ENCODE results near the gene YBX3. TPM values are rescaled to one million over a fixed set of nuclear protein-coding genes. Genes with fewer than 3 reads are reported as not detected.

Gene YBX3
- total and polyA plus RNA-seq, 2 of the 4 experiments (the other 2 are of a cell fraction) = 33.7 to 132 TPM

DNA sequence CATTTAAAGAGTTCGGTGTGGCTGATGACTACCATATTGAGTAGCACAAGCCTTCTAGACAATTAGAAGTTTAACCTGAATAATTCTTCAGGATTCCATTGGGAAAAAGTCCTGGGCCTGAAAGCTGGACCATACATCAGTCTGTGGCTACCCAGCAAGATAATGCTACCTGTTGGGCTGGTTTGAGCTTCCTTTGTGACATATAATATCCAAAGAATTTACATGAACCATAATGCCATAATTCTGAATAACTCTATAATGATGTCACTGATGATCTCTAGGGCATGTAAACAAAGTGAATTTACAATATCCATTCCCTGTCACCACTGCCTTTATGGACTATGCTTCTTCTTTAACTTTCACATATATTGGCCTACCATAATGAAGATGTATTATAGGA, 3.8 kb upstream of the YBX3 start:
- WGBS, 2 experiments (ENCODE audit: extremely low coverage in 2 of 2, insufficient read length in 1 of 2) = no CpG with 5 or more reads among the region's 1 CpG
- H3K4me3 ChIP-seq (ENCODE audit: insufficient read depth, low read depth, low read length) = no peak overlapping the region
- no peak overlapping the region for H2AK5ac ChIP-seq (ENCODE audit: low read depth, low read length)
- peaks cover 0 to 9% of the 10 kb centered on the region in 2 experiments; a peak in 2 of 4 replicates for H3K79me1 ChIP-seq (ENCODE audit: low read depth in 1 of 2, low read length in 2 of 2)
- no peak overlapping the region for H4K5ac ChIP-seq (ENCODE audit: low read depth, low read length)
- dilution Hi-C loops (cut with HindIII; ENCODE audit: low sequenced_read_pairs, unreplicated experiment) (no loop called here), intact Hi-C loops (cut with micrococcal nuclease) (no loop called here), in situ Hi-C loops (cut with MboI; ENCODE audit: low sequenced_read_pairs) (no loop called here)
- DNase-seq = no peak
- ATAC-seq (ENCODE audit: low read depth) = no peak
- peaks cover 5% of the 10 kb centered on the region; the same call in 1 of the 2 replicates for H4K20me1 ChIP-seq (ENCODE audit: insufficient read depth, low read length)
- no peak overlapping the region for H3K56ac ChIP-seq (ENCODE audit: extremely low read depth, insufficient read depth, low read length)
- no peak overlapping the region for H4K91ac ChIP-seq (ENCODE audit: insufficient read depth, low read depth, low read length)
- H2BK120ac ChIP-seq (ENCODE audit: low read depth, low read length) = no peak overlapping the region
- H3K14ac ChIP-seq (replicated peaks; ENCODE audit: low read depth, low read length) = no peak overlapping the region
- H3K36me3 ChIP-seq (ENCODE audit: control insufficient read depth, insufficient read depth, low read length) = no peaks in the 10 kb centered on the region
- no peak overlapping the region for H3K23ac ChIP-seq (ENCODE audit: low read depth, low read length)
- H4K8ac ChIP-seq (ENCODE audit: low read depth in 2 of 2, low read length in 2 of 2) = no peak overlapping the region
- no peak overlapping the region for H3K9ac ChIP-seq (ENCODE audit: low read depth, low read length)
- BruUV-seq (replicated peaks) = no TSS peak
- peaks cover 2% of the 10 kb centered on the region; the same call in 1 of the 2 replicates for H3K4me1 ChIP-seq (ENCODE audit: control insufficient read depth, insufficient read depth, low read length)
- H2AFZ ChIP-seq (replicated peaks; ENCODE audit: low read length, poor library complexity) = no peak overlapping the region
- no peak overlapping the region for H3K4ac ChIP-seq (ENCODE audit: low read depth, low read length)
- no peak overlapping the region for H2BK15ac ChIP-seq (ENCODE audit: low read depth, low read length)
- no peak overlapping the region for H3K18ac ChIP-seq (ENCODE audit: low read depth, low read length)
- no peak overlapping the region for H2BK20ac ChIP-seq (ENCODE audit: low read depth, low read length)
- H3K9me3 ChIP-seq (ENCODE audit: control insufficient read depth, insufficient read depth, low read length) = no peaks in the 10 kb centered on the region
- CTCF ChIA-PET = interaction anchor here (0.8 kb wide), 1 partner anchor 23 kb away, joined by 3 read pairs; no protein-coding TSS in a partner anchor
- no peak overlapping the region for H2AK9ac ChIP-seq (replicated peaks; ENCODE audit: low read depth, low read length, poor library complexity)
- H3K27me3 ChIP-seq (ENCODE audit: control insufficient read depth, insufficient read depth, low read length) = peaks cover 6% of the 10 kb centered on the region
- no peak overlapping the region for H3K4me2 ChIP-seq (ENCODE audit: low read depth, low read length)
- TF ChIP-seq, protein P1, sequence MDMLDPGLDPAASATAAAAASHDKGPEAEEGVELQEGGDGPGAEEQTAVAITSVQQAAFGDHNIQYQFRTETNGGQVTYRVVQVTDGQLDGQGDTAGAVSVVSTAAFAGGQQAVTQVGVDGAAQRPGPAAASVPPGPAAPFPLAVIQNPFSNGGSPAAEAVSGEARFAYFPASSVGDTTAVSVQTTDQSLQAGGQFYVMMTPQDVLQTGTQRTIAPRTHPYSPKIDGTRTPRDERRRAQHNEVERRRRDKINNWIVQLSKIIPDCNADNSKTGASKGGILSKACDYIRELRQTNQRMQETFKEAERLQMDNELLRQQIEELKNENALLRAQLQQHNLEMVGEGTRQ (IDR thresholded peaks at IDR 0.05; ENCODE audit: low read depth, low read length) = no peak
- no peak for TF ChIP-seq MAFK (IDR thresholded peaks at IDR 0.05; ENCODE audit: low read depth, low read length)
- TF ChIP-seq POLR2A (IDR thresholded peaks at IDR 0.05; ENCODE audit: low read depth, low read length) = no peak
- TF ChIP-seq SMC3 (IDR thresholded peaks at IDR 0.05; ENCODE audit: low read depth, low read length) = no peak
- no peak for TF ChIP-seq MAZ (IDR thresholded peaks at IDR 0.05; ENCODE audit: borderline replicate concordance, low read depth, low read length)
- no peak for TF ChIP-seq MXI1 (IDR thresholded peaks at IDR 0.05; ENCODE audit: borderline replicate concordance, low read depth, low read length)
- TF ChIP-seq, protein P2, sequence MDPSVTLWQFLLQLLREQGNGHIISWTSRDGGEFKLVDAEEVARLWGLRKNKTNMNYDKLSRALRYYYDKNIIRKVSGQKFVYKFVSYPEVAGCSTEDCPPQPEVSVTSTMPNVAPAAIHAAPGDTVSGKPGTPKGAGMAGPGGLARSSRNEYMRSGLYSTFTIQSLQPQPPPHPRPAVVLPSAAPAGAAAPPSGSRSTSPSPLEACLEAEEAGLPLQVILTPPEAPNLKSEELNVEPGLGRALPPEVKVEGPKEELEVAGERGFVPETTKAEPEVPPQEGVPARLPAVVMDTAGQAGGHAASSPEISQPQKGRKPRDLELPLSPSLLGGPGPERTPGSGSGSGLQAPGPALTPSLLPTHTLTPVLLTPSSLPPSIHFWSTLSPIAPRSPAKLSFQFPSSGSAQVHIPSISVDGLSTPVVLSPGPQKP (IDR thresholded peaks at IDR 0.05; ENCODE audit: borderline replicate concordance, low read depth, low read length) = no peak
- TF ChIP-seq CHD1 (IDR thresholded peaks at IDR 0.05; ENCODE audit: low read depth, low read length) = no peak
- TF ChIP-seq CEBPB (IDR thresholded peaks at IDR 0.05; ENCODE audit: low read depth, low read length) = no peak
- POLR2A ChIA-PET (ENCODE audit: unreplicated experiment) = no interaction called here
- H2BK5ac ChIP-seq (ENCODE audit: low read depth, low read length, poor library complexity, severe bottlenecking) = no peak overlapping the region
- no peak overlapping the region for H3K27ac ChIP-seq (ENCODE audit: insufficient read depth, low read length)
- H3K9me1 ChIP-seq (ENCODE audit: insufficient read depth, low read length) = no peaks in the 10 kb centered on the region

Data from IMR-90 (cell line).